Stimulated activated CD8-positive, alpha-beta memory T cell treated with anti-CD3 and anti-CD28 coated beads, Interleukin-4, amount 100 ng/mL, for 1 hour (primary cell): ENCODE results near the gene ABLIM3.
"Not testable (repeated sequence)": the region's sequence is repeated elsewhere in the genome, so short reads cannot be mapped to it uniquely, and the experiment has no call there.

ENCODE experiments used
- DNase-seq, 2 donors: peaks; one replicate each; pipeline ENCODE4 v3.0.0-alpha.2; 2020; ENCODE audit warnings: low read depth in 2 of 2, low spot score in 1 of 2

ABLIM3 gene

GRCh38 chr5:149251546-149251945, 110.3 kb downstream of the ABLIM3 start:
- DNase-seq = no peak

- DNase-seq = no peak
Observed at GRCh38 chr5:149254506-149254905, 113.2 kb downstream of the ABLIM3 start.

GRCh38 chr5:149256451-149256850, 115.2 kb downstream of the ABLIM3 start:
- no peak for DNase-seq

GRCh38 chr5:149257131-149257530, 115.8 kb downstream of the ABLIM3 start:
- DNase-seq = no peak

GRCh38 chr5:149257889-149258705, 116.8 kb downstream of the ABLIM3 start:
- no peak for DNase-seq

GRCh38 chr5:149260761-149261160, 119.5 kb downstream of the ABLIM3 start:
- no peak for DNase-seq

- DNase-seq = no peak
Observed at GRCh38 chr5:149261246-149261645, 120.0 kb downstream of the ABLIM3 start.

- DNase-seq = no peak
Observed at GRCh38 chr5:149262315-149262714, 121.0 kb downstream of the ABLIM3 start.

- DNase-seq = peak in 1 of 2 donors; percentile 8
Observed at GRCh38 chr5:149264439-149265067, 123.3 kb downstream of the ABLIM3 start.

- no peak for DNase-seq
Observed at GRCh38 chr5:149265068-149265465, 123.8 kb downstream of the ABLIM3 start.

GRCh38 chr5:149265597-149265996, 124.3 kb downstream of the ABLIM3 start:
- DNase-seq = no peak

- DNase-seq = no peak
Observed at GRCh38 chr5:149267241-149267973, 126.1 kb downstream of the ABLIM3 start.

- no peak for DNase-seq
Observed at GRCh38 chr5:149268928-149269557, 127.8 kb downstream of the ABLIM3 start.

- no peak for DNase-seq
Observed at GRCh38 chr5:149271195-149271715, 130.0 kb downstream of the ABLIM3 start.

- no peak for DNase-seq
Observed at GRCh38 chr5:149271716-149272563, 130.6 kb downstream of the ABLIM3 start, which contains the start of gene AFAP1L1. AFAP1L1 (plus strand) TSS chr5:149271859; CDS start chr5:149271969, 110 bp downstream.

- not testable (repeated sequence) for DNase-seq
Observed at GRCh38 chr5:149272781-149273180, 131.5 kb downstream of the ABLIM3 start.

GRCh38 chr5:149273237-149273636, 131.9 kb downstream of the ABLIM3 start:
- DNase-seq = no peak

- DNase-seq = no peak
Observed at GRCh38 chr5:149273950-149274349, 132.7 kb downstream of the ABLIM3 start.

- no peak for DNase-seq
Observed at GRCh38 chr5:149274939-149275338, 133.6 kb downstream of the ABLIM3 start.

GRCh38 chr5:149277801-149278200, 136.5 kb downstream of the ABLIM3 start:
- DNase-seq = no peak
